ELF-1 (cell line): ENCODE results near the gene ARHGAP42.
A peak's percentile ranks its signal among the peaks of the same experiment; 100 is the strongest.

Experiments used
- DNase-seq: peaks from one replicate; pipeline ENCODE4 v3.0.0-alpha.2; 2016; ENCODE audit warnings: low read depth, low spot score

Gene ARHGAP42

DNA sequence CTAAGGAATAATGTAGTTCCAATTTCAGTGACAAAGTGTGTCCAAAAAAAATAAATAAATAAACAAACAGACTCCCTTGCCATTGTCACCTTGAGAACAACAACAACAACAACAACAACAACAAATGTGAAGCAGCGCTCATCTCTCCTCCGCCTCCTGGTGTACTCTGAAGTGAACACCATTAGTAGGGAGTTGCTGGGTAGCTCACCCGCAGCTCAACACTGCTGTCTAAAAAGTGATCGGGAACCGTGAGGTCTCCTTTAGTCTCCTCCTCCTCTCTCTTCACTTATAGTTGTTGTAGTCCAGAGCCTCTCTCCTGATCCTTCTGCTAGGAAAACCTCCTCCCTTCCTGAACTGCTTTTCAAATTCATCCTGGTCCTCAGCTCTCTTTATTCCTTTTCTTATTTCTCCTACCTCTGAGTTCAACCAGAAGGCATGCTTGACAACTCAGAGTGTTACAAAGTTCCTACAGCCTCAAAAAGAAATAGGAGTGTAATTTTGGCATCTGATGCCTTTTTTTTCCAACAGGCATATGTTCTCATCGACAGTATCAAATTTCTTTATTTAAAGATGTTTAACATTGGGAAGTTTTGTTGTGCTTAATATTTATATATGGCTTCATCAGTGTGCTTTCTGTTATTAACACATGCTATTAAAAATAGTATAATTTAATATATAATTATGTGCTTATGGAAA, 227.5 kb downstream of the ARHGAP42 start:
- no peak for DNase-seq

DNA sequence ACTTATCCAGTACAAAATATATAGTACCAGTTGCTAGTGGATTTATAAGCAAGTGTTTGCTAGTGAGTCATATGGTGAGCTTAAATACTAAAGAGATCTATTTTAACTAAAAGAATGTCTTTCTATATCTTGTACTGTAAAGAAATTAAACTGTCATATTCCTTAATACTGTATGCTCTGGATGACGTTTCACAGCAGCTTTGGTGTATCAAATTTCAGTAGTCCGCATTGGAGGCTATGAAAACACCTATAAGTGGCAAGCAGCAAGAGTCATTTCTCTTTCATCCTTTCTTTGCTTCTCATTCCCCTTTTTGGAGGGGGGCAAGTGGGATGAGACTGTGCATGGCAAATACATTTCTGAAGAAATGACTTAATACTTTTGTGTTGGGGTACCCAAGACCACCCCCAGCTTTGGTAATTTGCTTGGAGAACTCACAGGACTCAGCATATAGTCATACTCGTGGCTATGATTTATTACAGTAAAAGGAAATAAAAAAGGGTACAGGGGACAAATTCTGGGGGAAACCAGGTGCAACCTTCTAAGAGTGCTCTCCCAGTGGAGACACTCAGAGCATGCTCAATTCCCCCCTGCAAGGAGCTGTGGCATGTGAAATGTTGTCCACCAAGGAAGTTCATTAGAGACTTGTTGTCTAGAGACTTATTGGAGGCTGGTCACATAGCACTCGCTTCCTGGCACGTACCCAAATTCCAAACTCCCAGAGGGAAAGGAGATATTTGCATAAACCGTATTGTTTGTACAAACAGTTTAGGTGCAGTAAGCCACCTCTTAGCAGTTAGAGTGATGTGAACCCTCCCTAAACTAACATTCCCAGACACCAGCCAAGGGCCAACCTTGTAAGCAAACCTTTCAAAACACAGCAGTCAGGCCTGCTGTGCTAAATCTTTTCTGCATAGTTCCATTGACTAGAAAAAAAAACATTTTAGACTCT, 231.7 kb downstream of the ARHGAP42 start:
- DNase-seq, result no peak

DNA sequence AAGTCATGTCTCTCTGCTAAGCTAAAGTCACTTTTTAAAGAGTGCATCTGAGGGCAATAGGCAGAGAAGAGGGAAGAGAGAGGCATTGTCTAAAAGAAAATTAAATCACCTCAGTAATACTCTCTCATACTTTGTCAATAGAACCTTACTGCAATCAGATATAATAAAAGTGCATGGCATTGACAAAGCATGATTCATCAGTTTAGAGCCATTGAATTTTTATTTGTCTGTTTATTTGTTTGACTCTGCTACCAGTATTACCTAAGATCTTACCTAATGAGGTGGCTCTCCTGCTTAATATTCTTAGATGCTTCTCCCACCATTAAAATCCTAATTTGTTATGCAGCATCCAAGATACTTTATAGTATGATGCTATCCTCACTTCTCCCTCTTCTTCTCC, 233.5 kb downstream of the ARHGAP42 start:
- DNase-seq, result no peak

DNA sequence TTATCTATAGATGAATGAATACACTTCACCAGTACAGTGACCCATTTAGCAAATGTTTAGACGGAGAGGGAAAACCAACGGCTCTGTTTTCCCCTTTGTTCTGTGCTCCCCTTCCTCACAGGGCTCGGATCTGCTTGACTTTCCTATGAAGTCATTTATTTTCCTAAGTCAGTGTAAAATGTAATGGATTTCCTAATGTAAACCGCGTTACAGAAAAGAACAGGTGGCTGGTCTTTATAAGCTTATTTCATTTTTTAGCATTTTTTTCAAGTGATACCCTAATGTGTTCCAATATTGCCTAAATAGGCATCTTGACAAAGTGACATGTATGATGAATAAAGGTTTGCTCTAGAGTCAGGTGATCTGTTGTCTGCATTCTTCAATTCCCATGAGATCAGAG, 235.0 kb downstream of the ARHGAP42 start:
- no peak for DNase-seq

DNA sequence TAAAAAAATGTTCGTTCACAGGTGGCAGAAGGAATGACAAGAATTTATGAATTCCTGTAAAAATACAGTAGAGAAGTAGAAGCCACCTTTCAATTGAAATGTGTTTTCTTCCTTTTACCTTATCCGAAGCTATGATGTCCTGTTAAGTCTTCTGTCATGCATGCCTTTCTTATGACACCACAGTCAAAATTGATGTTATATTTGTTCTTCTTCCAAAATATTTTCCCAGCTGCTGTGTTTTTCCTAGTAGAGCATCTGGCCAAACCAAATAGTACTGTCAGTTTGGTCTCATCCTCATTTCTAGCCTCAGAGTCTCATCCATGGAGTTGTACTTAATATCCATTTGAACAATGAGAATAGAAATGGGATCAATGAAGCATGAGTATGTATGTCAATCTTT, 236.5 kb downstream of the ARHGAP42 start:
- no peak for DNase-seq

DNA sequence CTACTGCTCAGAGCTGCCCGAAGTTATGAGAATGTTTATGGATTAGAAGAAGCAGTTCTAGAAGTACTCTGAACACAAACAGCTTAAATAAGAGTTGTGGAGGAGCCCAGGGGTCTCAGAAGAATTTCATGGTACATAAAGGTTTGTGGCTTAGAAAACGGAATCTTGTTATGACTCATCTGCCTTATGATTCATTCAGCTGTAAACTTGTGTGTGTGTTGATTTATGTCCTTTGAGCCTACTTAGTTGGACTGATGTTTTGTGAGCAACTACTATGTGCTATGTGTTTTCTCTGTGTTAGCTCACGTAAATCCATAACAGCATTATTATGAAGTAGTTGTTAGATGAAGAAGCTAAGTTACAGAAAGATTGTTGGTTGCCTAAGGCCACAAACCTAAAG, 238.8 kb downstream of the ARHGAP42 start:
- DNase-seq, result no peak

DNA sequence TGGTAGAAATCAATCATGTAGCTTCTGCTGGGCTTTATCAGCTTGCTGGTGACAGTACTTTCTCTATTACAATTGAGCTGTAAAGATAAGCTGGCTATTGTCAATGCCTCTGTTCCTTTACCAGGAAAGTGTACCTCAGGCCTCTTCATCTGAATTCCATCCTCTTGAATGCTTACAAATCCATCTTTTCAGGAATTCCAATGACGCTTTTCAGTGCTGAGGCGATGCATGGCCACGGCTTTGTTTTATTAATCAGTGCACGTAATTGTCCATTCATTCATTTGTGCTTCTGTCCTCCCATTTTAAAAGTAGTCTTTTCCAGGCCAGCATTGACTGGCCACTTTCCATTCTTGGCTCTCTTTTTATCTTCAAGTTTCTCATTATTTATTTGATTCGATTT, 240.5 kb downstream of the ARHGAP42 start:
- peak; percentile 19 for DNase-seq

DNA sequence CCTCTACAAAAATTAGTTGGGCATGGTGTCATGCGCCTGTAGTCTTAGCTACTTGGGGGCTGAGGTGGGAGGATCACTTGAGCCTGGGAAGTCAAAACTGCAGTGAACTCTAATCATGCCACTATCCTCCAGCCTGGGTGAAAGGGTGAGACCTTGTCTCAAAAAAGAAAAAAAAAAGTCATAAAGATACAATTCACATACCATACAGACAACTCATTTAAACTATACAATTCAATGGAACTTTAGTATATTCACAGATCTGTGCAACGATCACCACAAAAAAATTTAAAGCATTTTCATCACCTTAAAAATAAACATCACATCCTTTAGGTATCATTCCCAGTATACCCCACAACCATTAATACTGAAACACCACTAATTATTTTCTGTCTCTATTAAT, 241.3 kb downstream of the ARHGAP42 start:
- DNase-seq, result no peak

DNA sequence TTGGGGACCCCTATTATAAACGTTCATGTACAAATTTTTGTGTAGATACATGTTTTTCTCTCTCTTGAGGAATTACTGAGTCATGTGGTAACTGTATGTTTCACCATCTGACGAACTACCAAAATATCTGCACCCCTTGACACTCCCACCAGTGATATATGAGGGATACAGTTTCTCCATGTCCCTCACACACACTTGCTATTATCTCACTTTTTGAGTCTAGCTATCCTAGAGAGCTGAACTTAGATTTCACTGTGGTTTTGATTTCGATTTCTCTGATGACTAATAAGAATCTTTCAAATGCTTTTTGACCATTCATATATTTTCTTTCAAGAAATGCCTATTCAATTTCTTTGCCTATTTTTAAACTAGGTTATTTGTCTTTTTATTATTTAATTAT, 242.3 kb downstream of the ARHGAP42 start:
- no peak for DNase-seq

DNA sequence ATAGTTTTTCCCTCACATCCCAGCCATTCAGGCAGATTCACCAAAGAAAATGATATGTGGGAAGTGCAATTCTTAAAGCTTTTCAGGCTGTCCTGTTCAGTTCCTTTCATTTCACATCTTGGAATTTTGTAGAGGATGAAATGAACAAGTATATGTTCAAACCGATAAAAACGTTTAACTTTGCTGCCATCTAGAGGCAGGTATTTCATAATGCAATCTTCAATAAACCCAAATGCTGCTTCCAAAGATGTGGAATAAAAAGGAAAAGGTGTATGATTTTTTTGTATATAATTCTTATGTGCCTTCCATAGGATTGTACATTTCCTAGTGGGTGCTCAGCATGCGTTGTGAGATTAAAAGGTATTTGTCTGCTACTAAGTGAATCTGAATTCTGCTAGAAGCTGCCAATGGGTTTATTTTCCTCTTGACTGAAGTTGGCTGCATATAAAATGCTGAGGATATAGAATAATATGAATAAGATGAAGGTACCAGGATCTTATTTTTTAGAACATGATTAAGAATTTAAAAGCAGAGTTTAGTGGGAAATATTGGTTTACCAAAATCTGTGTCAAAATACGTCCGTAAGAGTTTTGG, 243.2 kb downstream of the ARHGAP42 start:
- DNase-seq, result no peak

DNA sequence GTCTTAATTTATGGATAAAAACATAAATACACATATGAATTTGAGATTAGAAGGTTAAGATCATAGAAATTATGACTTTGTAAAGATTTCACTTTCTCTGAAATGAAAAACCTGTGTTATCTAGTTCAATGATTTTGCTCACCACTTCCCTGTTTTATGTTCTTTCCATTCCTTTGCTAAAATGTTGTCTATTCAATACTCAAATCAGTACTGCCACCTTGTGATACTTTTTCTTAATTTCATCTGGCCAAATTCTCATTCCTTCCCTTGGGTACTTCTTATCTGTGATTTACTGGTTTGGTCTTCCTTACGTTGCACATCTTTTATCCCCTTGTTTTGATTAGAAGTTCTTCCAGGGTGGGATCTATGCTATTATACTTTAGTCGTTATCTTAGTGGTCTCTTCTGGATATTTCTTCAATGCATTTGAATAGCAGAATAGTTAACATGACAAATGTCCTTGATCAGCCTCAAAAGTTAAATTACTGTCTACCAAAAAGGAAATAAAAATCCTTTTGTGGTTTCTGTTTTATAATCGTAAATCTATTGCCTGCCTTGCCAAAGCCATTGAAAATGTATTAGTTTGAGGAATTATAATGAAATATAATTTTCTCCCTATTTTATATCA, 245.5 kb downstream of the ARHGAP42 start:
- no peak for DNase-seq

DNA sequence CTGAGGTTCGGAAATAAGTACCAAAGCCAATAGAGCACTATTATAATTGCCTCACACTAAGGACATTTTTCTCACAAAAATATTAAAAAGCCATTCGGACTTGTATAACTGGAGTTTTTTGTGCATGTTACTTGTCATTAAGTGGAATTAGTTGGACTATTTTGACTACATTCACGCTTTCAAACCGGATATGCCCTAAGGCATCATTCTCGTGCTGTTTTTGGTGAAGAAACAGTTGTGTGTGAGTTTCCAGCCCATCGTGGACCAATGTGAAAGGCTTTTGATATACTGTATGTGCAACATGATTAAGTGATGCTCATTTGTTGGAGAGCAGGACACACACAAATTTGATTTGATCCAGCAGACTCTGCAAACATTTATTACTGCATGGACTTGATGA, 249.7 kb downstream of the ARHGAP42 start:
- DNase-seq, result no peak

DNA sequence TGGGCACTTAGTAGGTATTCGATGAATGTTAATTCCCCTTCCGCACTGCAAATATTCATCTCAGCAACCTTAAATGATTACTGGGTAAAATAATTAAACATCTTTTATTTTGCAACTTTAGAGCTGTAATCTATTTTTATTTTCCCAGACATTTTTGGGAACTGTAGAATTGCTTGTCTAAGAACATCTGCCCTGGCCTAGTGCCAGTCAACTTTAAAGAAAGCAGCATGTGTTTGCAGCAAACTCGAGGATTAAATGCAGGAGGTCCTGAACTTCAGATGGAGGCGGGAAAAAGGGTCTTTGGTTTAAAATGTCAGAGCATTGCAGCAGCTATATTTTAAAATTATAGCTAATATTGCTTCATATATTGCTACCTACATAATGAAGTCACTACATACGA, 252.5 kb downstream of the ARHGAP42 start:
- no peak for DNase-seq

DNA sequence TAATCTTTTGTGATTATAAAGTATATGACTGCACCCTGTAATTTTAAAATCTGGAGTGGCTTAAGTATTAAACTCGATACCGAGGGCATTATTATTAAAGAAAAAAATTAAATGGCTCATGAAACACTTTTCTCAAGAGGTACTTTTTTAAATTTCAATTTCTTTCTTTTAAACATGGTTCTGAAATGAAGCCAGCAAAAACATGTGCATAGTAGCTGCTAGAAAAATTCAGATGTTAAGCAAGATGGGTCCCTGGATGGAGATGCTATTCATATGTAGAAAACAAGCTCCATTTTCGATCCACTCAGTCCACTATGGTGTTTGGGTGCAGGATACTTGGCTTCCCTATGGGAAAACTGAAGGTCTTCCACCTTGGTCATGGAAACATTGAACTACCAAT, 253.0 kb downstream of the ARHGAP42 start:
- no peak for DNase-seq

DNA sequence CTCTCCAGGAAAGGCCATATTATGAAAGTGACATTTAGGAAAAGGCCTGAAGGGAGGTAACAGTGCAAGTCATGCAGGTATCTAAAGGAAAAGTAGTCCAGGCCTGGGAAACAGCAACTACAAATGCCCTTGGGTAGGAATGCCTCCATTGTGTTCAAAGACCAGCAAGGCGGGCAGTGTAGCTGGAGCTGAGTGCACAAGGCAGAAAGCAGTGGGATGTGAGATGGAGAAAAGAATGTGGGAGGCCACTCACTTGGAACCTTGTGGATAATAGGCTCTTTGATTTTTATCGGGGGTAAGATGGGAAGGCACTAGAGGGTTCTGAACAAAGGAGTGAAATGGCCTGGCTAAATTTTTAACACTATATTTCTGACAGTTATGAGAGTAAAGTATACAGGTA, 253.9 kb downstream of the ARHGAP42 start:
- peak; percentile 57 for DNase-seq

DNA sequence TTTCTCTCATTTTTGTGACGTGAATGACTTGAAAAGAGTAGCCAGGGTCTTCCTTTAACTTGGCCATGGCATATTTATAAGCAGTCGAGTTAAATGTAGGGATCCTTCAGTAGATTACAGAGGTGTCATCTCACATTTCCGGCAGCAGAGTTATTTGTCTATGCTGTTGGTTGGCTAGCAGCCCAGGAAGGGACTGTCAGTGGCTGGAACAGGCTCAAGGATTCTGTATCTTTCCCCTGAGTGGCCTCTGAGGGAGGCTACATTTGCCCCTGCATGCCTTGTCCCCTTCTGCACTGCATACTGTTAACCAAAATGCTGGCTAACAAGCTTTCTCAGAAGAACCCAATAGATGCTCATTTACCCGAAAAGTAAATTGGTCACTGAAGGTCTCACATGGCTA, 254.9 kb downstream of the ARHGAP42 start:
- DNase-seq, result no peak

DNA sequence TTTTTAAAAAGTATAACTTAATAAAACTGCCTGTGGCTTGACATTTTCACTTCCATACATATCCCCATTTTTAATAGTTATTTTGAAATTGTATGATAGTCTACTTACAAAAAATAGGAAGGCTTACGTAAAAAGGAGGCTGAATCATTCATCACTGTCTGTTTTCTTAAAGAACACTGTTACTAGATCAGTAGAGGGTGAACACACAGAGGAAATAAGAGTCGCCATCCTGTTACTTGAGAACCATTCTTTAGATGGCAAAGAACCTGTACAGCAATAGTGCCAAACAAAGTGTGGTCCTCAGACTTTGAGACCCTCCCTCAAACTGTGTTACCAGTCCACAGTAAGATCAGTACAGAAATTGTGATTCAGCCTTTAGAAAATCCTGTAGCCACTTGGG, 261.8 kb downstream of the ARHGAP42 start:
- DNase-seq, result no peak

DNA sequence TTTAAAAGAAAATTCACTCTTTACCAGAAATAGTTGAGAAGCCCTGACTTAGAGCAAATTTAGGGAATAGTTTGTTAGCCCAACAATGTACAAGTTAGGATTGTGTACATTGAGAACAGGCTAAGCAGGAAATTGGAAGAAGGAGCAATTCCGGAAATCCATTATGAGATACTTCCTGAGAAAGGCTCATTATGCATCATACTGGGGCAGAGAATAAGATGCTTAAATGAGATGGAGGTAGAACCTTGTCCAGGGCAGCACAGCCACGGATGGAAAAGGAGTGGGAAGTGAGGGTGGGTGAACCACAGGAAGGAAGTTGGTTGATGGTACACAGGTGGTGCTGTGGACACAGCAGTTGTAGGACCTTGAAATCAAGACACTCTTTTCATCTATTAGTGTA, 262.4 kb downstream of the ARHGAP42 start:
- DNase-seq, result no peak

DNA sequence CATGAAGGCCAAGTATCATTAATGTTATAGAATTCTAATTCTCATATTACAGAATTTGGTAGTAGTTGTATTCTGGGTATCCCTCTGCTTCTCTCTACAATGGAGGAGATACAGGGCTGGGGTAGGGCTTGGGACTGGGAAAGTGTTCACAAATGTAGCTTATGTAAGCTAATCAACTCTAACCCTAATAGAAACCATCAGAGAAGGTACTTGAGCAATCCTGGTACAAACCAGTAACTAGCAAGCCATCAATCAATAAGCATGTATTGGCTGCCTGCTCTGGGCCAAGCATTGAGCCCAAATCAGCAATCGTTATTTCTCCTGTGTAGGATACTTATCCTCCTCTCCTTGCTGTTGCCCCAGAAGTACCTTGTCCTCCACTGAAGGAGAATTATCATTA, 268.2 kb downstream of the ARHGAP42 start:
- no peak for DNase-seq

DNA sequence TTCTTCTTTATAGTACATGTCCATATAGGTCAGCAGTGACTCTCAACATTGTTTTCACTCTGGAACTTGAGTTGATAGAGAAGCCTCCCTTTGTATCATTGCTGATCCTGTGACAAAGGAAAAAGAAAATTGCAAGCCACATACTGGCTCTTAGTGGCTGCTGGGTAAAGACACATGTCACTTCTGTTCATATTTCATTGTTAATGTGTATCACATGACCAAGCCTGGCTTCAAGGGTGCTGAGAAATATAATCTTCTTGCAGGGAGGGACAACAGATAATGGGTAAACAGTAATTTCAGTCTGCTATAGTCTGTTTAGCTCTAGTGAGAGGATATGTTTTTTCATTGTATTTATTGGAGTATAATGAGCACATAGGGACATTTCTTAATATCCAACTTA, 269.3 kb downstream of the ARHGAP42 start:
- no peak for DNase-seq

DNA sequence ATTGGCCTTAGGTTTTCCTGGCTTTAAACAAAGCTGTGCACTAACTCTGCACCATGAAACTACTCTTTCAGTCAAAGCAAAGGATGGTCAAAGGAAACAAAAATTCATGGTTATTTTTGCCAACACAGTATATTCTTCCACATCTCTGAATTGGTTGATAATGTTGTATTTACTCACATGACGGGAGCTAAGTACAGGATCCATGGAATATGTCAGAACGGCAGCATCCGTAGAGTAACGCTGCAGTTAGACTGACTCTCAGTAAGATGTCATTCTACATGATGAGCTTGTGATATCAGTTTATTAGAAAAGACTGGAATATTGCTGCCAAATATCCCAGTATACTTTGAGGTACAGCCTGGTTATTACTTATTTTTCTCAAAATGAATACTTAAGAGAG, 270.4 kb downstream of the ARHGAP42 start:
- DNase-seq, result no peak

DNA sequence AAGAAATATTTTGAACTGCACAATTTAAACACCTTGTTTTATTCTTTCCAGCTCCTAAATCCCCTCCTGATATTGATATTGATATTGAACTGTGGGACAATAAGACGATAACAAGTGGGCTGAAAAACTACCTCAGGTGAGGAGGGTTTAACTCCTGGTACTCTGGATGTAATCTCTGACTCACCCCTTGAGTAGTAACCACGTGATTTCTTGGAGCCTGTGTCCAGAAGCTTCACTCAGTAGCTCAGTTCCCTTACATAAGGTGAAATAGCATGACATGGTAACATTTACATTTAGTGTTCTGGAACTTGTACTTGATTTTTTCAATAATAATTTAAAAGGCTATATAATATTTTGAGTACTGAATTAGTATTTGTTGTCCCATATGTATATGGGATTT, 274.5 kb downstream of the ARHGAP42 start:
- no peak for DNase-seq
